GM19035 (cell line): Measurements from ENCODE around the gene SLC2A5.
"Not testable (repeated sequence)": the region's sequence is repeated elsewhere in the genome, so short reads cannot be mapped to it uniquely, and the experiment has no call there.

ENCODE experiments used
- ATAC-seq: cut with Tn5 transposase; IDR thresholded peaks from one replicate; pipeline ENCODE4 v1.9.1; 2021; ENCODE audit not compliant: unreplicated experiment

SLC2A5 gene, protein sequence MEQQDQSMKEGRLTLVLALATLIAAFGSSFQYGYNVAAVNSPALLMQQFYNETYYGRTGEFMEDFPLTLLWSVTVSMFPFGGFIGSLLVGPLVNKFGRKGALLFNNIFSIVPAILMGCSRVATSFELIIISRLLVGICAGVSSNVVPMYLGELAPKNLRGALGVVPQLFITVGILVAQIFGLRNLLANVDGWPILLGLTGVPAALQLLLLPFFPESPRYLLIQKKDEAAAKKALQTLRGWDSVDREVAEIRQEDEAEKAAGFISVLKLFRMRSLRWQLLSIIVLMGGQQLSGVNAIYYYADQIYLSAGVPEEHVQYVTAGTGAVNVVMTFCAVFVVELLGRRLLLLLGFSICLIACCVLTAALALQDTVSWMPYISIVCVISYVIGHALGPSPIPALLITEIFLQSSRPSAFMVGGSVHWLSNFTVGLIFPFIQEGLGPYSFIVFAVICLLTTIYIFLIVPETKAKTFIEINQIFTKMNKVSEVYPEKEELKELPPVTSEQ

DNA sequence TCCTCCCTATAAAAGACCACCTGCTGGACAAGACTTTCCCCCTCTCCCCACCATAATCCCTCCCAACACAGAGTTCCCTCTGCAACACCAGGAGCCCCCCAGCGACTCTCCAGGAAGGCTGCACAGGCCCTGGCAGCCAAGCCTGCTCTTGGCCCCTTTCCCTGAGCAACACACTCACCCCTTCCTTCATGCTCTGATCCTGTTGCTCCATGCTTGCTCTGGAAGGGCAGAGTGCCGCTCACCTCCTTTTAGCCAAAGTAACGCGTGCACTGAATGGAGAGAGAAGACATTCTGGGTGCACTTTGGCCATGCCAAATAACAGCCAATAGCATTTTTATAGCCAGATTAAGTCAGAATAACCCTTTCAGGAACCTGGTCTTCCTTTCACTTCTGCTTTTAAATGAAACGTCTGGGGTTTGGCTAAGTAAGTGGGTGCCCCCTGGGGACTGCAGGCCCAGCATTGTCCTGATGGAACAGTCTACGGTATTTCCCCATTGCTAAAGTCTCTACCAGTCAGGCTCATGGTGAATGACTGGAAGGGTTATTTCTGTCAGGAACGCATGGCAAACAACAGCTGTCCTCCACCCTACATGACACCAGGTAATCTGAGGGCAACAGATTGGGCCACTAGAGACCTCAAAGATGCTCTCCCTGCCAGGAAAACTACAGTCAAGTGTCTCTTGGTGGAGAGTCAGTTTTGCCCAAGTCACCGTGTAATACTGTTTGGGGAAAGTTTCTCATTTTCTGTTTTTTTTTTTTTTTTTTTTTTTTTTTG, at the start of gene SLC2A5:
TSS of gene SLC2A5 (minus strand) at position 310 of the 775 bp plus-strand sequence. CDS start at position 211, 99 bp downstream.
- ATAC-seq: peak; percentile 91

DNA sequence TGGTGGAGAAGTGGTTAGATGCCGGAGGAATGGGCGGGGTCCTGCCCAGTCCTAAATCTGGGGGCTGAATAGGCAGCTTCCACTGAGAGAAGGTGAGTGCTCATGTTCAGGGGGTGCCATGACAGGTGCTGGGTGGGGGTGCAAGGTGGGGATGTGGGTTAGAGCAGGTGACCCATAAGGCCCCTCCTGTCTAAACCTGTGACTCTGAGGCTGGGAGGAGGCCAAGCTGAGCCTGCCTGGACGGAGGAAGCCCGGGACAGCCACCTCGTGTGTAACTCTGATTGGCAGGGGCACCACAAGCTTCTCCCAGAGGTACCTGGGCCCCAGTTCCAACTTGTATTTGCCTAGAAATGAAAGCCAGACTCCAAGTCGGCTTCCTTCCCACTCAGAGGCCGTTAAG, 48.8 kb upstream of the SLC2A5 start:
- ATAC-seq: no peak

DNA sequence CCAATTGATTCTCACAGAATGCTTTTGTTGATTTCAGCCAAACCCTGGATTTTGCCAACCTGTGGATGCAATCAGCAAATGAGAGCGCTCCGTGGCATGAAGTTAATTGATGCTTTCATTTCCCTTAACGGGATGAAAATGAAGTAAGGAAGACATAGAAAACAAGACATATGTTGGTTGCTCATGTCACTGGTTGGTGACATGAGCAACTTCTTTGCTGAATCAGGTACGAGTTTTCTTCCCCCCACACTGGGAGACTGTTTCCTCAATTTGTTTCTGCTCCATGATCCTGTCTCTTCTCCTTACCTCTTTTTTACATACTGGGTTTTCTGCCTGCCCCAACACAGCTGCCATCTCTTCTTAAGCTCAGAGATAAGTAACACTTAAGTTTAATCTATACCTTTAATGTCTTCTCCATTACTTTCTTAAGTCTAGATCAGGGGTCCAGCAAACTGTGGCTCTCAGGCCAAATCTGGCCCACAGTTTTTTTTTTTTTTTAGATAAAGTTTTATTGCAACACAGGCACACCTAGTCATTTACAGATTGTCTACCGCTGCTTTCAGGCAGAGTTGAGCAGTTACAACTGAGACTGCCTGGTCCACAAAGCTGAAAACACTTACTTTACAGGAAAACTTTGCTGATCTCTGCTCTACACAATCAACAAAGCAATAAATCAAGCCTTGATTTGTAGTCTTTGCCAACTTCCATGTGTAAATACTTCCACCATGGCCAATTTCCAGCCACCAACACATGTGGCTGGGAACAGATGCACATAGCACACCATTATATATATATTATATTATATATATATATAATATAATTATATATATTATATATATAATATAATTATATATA, 46.1 kb upstream of the SLC2A5 start:
- ATAC-seq: no peak

DNA sequence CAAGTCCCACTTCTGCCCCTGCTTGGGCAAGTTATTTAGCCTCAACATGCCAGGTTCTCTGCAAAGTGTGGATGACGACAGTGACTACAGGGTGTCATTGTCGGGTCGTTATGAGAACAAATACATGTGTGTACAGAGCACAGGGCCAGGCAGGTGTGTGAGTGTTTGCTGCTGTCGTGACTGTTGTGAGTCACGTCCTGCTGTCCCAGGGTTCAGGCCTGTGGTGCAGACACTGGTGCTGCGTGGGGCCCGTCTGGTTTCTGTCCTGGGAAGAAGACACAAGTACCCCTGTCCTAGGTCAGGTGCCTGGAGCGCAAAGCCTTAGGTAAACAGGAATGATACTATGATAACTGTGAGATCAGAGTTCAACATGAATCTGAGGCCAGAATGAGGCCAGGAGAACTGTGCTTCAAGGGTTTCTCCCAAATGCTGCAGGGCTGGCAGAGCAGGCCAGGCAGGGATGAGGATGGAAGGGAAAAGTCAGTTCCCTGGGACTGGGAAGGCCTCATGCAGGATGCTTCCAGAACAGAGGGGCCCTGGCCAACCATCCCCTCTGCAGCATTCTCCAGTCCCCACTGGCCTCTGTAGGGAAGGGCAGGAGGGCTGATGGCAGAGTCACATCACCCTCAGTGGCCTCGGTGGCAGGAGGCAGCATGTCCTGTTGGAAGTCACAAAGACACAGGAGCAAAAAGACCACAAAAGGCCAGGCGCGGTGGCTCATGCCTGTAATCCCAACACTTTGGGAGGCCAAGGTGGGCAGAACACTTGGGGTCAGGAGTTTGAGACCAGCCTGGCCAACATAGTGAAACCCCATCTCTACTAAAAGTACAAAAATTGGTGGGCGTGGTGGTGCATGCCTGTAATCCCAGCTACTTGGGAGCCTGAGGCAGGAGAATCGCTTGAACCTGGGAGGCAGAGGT, 43.8 kb upstream of the SLC2A5 start:
- no peak for ATAC-seq

DNA sequence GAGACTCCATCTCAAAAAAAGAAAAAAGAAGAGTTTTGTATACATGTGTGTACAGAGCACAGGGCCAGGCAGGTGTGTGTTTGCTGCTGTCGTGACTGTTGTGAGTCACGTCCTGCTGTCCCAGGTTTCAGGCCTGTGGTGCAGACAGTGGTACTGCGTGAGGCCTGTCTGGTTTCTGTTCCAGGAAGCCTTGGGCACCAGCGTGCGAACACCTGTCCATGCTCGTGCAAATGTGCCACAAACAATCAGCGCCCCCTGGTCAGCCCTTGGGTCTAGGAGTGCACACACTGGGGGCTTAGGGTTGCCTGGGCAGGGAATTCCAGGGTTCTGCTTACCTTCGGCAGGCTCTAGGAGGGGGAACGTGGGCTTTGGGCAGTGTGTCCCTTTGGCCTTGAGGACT, 42.5 kb upstream of the SLC2A5 start:
- ATAC-seq: no peak

DNA sequence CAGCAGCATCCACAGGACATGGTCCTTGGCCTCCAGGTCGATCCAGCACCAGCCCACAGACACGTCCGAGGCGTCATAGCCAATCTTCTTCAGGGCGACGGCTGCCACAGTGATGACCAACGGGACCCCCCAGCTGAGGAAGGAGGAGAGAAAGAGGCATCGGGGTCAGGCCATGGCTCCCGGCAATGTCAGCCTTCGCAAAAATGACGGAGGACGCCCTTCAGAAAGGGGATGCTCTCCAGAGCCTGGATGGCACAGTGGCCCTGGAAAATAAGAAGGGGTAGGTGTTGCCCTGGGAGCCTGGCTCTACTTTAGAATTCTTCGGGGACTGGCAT, 41.9 kb upstream of the SLC2A5 start:
- ATAC-seq: no peak

DNA sequence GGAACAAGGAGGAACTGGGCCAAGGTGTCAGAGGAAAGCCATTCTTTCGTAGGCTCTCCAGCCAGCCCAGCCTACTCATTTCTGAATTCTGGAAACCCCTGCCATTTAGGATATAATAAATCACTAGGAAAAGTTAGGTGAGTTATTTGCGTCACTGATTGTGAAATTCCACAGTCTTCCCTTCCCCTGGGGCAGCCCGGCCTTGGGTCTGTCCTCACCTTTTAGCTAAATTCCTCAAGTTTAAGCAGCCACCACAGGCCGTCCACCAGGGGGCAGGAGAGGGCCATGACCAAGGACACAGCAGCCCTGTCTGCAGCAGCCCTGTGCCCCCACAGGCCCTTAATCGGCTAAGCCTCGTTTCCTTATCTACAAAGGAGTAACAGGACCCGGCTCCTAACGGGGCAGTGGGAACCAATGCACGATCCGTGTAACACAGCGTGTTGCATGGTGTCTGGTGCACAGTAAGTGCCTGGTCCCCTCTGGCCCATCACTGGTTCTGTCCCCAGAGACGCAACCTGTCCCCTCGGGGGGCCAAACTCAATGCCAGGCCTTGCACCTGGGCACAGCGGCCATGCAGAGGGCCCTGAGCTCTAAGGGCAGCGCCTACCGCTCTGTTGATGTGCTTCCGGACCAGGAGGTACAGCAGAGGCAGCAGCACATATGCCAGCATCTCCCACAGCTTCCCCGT, 41.4 kb upstream of the SLC2A5 start:
- ATAC-seq: no peak

DNA sequence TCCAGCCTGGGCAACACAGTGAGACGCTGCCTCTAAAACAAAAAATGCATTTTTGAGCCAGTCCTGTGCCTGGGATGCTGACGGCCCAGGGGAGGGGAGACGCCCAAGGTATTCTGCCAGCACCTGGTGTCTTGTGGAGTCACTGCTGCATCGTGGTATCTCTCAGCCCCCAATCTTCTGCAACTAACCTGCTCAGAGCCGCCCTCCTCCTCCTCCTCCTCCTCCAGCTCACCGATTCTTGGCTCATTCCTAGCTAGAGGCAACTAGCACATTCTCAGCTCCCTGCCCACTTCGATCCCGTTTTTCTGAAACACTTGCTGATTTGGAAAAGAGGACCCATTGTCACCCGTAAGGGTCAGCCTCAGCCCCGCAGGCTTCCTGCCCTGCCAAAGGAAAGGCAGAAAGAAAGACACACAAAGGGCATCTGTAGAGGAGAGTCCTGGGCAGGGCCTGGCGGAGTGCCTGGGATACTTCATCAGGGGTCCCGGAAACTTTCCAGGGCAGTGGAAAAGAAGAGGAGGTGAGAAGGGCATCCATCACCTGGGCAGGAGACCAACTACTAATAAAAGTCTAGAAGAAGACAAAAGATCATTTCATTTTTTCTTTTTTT, 38.7 kb upstream of the SLC2A5 start:
- ATAC-seq: no peak

DNA sequence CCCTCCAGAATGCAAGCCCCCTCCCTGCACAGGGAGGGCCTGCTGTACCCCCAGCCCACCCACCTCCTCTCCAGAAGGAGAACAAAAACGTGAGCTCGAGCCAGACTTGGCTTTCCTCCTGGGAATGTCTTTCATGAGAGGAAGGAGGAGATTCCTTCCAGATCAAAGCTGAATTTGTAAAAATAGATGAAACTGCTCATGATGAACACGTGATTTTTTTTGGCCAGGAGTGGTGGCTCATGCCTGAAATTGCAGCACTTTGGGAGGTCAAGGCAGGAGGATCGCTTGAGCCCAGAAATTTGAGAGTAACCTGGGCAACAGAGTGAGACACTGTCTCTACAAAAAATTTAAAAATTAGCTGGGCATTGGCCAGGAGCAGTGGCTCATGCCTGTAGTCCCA, 37.7 kb upstream of the SLC2A5 start:
- ATAC-seq: no peak

DNA sequence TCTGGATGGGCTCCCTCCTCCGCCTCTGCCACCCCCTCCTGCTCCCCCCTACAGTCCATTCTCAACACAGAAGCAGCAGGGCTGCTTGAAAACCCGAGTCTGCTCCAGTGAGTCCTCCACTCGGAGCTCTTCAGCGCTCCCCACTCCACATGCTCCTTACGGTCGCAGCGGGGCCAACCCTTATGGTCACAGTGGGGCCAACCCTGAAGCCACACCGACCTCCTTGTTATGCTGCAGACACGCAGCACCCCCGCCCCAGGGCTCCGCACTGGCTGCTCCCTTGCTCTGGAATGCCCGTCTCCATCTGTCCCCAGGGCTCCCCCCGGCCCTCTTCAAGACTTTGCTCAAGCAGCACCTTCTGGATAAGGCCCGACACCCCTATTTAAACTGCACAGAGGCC, 36.9 kb upstream of the SLC2A5 start:
- no peak for ATAC-seq

DNA sequence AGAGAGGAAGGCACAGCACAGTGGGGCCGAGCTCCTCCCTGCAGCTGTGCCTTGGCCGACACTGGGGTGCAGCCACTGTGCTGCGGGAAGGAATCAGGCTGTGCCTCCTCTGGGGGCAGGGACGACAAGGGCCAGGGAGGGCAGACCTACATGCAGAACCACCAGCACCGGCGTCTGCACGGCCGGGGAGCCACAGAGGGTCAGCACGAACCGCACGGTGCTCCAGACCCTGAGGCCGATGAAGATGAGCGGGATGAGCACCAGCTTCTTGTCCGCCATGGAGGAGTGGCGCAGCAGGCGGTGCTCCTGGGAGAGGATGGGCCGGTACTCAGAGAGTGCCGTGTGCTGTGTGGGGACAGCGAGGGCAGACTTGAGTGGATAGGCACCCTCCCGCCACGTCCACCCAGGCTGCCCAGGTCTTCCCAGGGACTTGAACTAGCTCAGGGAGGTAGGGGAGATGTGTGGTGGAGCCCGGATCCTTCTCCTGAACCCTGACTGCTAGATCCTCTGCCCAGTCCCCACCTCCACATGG, 36.0 kb upstream of the SLC2A5 start:
- ATAC-seq: no peak

DNA sequence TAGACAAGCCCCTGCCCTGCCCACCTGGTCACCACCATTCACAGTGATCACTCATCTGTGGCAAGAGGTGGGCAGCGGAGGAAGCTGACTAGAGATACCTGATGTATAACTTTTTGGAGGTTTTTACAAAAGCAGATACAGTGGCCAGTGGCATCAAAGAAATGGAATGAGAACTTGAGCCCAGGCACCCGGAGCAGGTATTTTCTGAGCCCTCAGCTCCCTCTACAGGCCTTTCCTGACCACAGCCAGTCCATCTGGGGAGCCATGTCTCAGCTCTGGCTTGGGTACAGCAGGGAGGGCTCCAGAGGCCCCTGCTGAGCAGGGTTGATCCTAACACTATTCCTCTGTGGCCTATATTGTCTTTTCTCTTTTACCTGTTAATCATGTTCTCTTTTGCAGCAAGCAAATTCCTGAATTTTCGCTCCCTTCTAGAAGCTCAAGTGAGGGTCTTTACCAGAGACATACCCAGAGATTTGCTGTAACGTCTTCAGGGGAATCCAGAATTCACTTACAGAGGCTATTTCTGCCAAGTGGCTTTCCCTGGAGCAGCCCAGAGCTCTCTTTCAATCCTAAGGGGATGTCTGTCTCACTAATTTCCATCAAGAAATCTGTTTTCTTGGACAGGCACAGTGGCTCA, 32.2 kb upstream of the SLC2A5 start:
- no peak for ATAC-seq

DNA sequence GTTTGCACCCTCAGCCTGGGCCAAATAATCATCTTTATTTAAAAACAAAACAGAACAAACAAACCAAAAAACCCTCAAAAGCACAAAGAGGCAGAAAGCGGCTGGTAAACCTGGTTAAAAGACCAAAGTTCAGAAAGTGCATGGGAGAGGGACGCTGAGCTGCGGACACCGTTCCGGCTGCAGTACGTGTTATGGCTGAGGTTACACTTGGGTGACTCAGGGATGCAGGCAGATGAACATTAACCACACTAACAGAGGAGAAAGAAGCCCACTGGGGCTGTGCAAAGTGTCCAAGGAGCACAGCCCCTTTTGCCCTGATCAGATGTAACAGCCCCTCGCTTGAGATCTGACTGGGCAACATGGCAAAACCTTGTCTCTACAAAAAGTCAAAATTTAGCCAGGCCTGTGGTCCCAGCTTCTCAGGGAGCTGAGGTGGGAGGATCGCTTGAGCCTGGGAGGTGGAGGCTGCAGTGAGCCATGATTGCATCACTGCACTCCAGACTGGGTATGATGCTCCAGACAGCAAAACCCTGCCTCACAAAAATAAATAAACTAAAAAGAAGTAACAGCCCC, 31.1 kb upstream of the SLC2A5 start:
- ATAC-seq: no peak

DNA sequence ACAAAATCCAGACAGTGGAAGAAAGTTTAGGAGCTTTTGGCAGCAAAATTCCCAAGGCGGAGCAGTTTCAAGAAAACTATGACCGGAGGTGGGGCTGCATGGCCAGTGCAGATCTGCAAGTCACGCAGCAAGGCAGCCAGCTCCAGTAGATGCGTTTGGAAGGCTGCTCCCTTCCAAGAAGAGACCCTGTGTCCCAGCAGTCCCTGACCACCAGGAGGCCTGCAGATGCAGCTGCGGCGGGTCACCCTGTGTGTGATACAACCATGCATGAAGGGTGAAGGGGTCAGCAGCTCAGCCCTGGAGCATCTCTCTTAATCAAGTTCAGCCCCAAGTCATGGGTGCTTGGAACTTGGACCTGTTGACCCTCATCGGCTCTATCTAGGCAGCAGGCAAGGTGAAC, 30.1 kb upstream of the SLC2A5 start:
- no peak for ATAC-seq

DNA sequence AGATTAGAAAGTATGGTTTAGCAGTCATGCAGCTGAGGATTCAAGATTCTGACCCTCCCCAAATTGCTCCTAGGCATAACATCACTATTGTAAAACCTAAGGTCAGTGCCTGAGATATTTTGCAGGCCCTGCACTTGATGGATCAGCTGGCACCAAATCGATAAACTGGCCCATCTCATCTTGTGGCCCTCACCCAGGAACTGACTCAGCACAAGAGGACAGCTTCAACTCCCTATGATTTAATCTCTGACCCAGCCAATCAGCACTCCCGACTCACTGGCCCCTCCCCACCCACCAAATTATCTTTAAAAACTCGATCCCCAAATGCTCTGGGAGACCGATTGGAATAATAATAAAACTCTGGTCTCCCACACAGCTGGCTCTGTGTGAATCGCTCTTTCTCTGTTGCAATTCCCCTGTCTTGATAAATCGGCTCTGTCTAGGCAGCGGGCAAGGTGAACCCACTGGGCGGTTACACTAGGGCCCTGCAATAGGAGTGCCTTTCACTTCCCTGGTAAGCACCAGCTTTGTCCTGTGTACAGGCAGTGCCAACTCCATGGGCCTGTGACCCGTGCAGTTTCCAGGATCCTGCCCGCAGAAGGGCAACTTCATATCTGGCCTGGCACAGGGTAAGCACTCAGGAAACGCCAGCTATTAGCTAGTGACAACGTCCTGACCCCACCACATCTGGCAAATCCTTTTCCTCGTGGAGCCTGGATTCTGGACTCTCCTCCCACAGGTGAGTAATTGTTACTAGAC, 28.7 kb upstream of the SLC2A5 start:
- ATAC-seq: no peak

DNA sequence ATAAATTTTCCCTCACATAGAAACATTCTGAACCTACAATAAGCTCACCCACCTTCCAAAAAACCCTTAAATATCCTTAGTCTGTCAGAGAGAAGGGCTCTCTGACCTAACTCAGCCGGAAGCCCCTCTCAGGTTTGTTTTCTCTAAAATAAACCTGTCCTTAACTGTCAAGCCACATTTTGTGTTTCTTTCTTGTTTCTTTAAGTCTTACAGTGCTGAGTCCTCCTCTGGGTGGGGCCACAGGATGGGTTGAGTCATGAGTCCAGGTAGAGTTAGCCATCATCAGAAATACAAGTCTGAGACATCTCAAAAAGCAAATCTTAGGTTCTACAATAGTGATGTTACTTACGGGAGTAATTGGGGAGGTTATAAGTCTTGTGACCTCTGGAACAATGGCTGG, 26.4 kb upstream of the SLC2A5 start:
- no peak for ATAC-seq

DNA sequence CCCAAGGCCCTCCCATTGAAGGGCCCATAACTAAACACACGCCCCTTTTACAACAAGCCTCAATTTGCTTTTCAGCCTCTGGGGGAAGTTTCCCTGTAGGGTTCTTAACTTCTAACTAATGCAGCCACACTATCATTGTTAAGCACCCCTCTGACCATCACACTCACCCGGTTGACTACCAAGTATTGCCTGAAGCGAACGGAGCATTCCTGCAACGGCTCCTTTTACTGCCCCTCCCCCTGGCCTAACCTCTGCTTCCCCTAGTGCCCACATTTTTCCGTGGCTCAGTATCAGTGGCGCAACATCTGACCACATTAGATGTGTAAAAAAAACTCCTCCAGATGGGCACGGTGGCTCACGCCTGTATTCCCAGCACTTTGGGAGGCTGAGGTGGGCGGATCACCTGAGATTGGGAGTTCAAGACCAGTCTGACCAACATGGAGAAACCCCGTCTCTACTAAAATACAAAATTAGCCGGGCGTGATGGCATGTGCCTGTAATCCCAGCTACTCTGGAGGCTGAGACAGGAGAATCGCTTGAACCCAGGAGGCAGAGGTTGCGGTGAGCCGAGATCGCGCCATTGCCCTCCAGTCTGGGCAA, 24.7 kb upstream of the SLC2A5 start:
- ATAC-seq: not testable (repeated sequence)
